Measurements from ENCODE around the gene PLPP3. TPM values are rescaled to one million over a fixed set of nuclear protein-coding genes. Genes with fewer than 3 reads are reported as not detected.

The PLPP3 gene
- total RNA-seq, 2 donors from 2014 or later, result not detected

DNA sequence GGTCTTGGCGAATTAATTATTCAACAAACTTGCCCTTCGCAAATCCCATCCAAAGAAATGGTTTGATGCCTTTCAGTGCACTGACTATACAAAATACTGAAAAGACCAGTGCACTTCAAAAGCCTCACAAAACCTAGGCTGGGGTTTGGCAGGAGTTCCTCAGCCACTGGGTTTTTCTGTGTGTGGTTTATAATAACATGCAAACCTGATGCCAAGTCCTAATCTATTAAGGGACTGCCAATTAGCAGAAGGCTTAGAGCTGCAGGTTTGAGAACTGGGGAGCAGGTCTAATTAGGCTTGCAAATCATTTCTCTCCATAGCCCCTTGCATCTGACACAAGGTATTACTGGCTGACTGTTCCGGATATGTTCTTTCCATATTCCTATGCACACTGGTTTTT, 27.7 kb downstream of the PLPP3 start:
- ATAC-seq (replicated peaks in 1 of 2) (no peak), DNase-seq (no peak)
- no peaks in the 10 kb centered on the region for H3K36me3 Mint-ChIP-seq (ENCODE audit: insufficient read depth in 2 of 2)
- H3K9me3 Mint-ChIP-seq, result no peaks in the 10 kb centered on the region
- H3K4me1 Mint-ChIP-seq (ENCODE audit: low read depth), result no peaks in the 10 kb centered on the region
- no peak overlapping the region for H3K4me3 Mint-ChIP-seq
- no peaks in the 10 kb centered on the region for H3K27me3 Mint-ChIP-seq (ENCODE audit: low read depth)
- no peak overlapping the region for H3K27ac Mint-ChIP-seq

DNA sequence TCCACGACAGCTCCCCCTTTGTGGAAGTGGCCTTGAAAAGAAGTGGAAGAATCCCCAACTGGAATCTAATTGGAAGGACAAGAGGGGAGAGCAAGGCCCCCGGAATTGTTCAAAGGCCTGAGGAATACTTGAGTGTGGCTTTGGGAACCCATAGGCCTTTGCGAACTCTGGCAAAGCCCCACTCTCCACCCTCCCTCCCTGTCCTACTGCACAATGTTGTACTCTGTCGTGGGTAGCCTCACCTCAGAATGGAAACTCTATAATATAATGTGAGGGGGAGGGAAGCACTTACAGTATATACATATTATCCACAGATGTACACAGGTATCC, 28.5 kb downstream of the PLPP3 start:
- Mint-ChIP-seq H3K9me3 (no peaks in the 10 kb centered on the region), H3K27ac (no peak overlapping the region), H3K4me1 (ENCODE audit: low read depth) (no peaks in the 10 kb centered on the region), H3K27me3 (ENCODE audit: low read depth) (no peaks in the 10 kb centered on the region), H3K36me3 (ENCODE audit: insufficient read depth in 2 of 2) (no peaks in the 10 kb centered on the region), H3K4me3 (no peak overlapping the region)
- ATAC-seq (replicated peaks in 1 of 2), result no peak
- no peak for DNase-seq

DNA sequence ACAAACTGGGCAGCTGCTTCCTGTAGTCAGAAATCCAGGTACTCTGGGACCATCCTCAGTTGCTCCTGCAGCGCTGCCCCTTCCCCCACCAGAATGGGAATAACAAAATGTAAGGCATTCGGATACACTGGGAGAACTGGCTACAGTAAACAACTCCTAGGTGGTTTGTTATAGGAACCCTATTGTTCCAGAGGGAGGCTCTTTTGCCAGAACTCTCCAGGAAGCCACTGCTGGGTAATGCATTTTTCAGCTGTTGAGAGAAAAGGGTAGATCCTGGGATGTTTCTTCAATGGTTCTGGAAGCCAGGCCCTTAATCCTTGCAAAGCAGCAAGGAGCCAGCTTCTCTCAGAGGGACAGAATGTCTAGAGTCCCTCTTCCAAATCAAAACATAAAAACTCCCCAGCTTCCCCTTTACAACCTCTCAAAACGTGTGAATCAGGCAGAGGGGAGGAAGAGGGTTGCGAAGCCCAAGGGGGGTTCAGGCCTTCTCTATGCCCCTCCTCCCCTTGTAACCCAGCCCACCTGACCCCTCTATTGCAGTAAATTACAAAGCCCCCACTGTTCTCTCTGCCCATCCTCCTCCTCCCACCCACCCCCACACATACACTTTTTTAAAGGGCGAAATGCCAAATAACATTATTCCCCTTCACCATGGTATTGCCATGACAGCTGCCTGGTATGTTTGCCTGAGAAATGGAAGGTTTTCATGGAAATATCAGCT, 29.1 kb downstream of the PLPP3 start:
- no peak overlapping the region for H3K27ac Mint-ChIP-seq
- H3K27me3 Mint-ChIP-seq (ENCODE audit: low read depth), result no peaks in the 10 kb centered on the region
- no peaks in the 10 kb centered on the region for H3K36me3 Mint-ChIP-seq (ENCODE audit: insufficient read depth in 2 of 2)
- H3K4me3 Mint-ChIP-seq, result no peak overlapping the region
- H3K9me3 Mint-ChIP-seq, result no peaks in the 10 kb centered on the region
- DNase-seq, result no peak
- ATAC-seq (replicated peaks in 1 of 2), result no peak
- H3K4me1 Mint-ChIP-seq (ENCODE audit: low read depth), result no peaks in the 10 kb centered on the region

DNA sequence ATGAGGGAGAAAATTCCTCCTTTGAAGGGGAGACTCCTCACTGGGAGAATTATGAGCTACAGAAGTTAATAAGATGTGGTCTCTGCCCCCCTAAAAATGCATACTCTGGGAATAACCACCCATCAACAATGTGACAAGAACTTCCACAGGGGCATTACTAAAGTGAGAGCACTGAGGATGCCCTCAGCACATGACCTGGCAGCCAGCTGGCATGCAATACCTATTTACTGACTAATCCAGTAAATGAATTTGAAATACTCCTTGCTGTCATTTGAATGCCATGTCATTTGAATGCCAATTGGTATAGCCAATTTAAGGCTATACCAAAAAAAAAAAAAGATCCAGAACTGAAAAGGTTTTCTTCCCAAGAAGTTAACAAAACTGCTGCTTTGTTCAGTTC, 30.8 kb downstream of the PLPP3 start:
- Mint-ChIP-seq H3K27me3 (ENCODE audit: low read depth) (no peaks in the 10 kb centered on the region), H3K4me3 (no peak overlapping the region), H3K27ac (no peak overlapping the region), H3K36me3 (ENCODE audit: insufficient read depth in 2 of 2) (no peaks in the 10 kb centered on the region), H3K9me3 (peaks cover 0 to 2% of the 10 kb centered on the region in 2 donors), H3K4me1 (ENCODE audit: low read depth) (no peaks in the 10 kb centered on the region)
- no peak for DNase-seq
- ATAC-seq (replicated peaks in 1 of 2), result no peak

DNA sequence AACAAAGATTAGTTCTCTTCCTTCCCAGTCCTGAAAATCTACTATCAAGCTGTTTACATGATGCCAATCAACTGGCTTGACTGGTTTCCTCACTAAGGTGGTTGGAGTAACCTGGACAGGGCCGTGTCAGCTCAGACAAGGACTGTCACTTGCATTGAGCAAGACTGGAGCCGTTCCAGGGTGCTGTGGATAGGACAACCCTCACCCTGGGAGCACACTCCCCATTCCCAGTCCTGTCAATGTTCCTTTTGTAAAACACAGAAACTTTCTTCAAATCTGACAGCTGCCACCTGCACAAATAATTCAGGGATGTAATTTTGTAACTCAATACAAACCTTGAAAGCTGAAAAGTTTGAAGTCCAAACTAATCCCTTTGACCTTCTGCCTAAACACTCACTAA, 31.4 kb downstream of the PLPP3 start:
- no peak overlapping the region for H3K4me3 Mint-ChIP-seq
- no peaks in the 10 kb centered on the region for H3K27me3 Mint-ChIP-seq (ENCODE audit: low read depth)
- H3K36me3 Mint-ChIP-seq (ENCODE audit: insufficient read depth in 2 of 2), result no peaks in the 10 kb centered on the region
- H3K9me3 Mint-ChIP-seq, result peaks cover 0 to 2% of the 10 kb centered on the region in 2 donors
- DNase-seq (no peak), ATAC-seq (replicated peaks in 1 of 2) (no peak)
- H3K27ac Mint-ChIP-seq, result no peak overlapping the region
- H3K4me1 Mint-ChIP-seq (ENCODE audit: low read depth), result no peaks in the 10 kb centered on the region

DNA sequence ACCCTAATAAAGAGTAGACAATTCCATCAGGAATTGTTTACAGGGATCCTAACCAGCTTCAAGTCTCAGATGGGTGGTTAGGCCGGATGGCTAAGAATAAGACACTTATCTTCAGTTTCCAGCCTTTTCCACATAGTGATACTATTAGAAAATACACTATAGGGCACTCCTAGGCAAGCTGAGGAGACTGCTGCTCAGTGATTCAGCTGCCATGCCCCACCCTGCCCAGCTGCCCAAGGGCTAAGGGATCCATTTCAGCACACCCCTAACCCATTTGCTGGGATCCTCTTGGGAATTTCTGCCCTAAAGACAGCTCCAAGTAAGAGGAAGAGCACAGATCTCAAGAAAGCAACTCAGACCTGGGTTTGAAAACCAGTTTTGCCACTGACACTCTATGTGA, 31.9 kb downstream of the PLPP3 start:
- H3K4me1 Mint-ChIP-seq (ENCODE audit: low read depth), result no peaks in the 10 kb centered on the region
- no peaks in the 10 kb centered on the region for H3K36me3 Mint-ChIP-seq (ENCODE audit: insufficient read depth in 2 of 2)
- no peak overlapping the region for H3K27ac Mint-ChIP-seq
- ATAC-seq (replicated peaks in 1 of 2), result no peak
- no peaks in the 10 kb centered on the region for H3K27me3 Mint-ChIP-seq (ENCODE audit: low read depth)
- no peak for DNase-seq
- peaks cover 0 to 2% of the 10 kb centered on the region in 2 donors for H3K9me3 Mint-ChIP-seq
- H3K4me3 Mint-ChIP-seq, result no peak overlapping the region

DNA sequence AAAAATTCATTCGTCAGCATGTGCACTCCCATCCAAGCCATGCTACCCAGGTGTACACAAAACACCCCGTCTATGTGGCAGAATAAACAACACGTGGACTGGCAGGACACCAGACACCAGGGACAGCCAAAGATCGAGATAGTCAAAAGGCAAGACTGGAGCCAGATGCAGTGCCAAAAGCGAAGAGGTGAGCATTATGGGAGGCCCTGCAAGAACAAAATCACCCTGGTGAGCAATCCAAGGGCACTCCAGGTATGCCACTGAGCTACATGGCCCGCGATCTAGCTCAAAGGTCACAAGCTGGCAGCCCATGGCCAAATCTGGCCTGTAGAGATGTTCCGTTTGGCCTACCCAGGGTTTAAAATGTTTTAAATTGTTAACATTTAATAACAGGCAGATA, 33.7 kb downstream of the PLPP3 start:
- no peak overlapping the region for H3K27ac Mint-ChIP-seq
- ATAC-seq (replicated peaks in 1 of 2) (no peak), DNase-seq (no peak)
- no peaks in the 10 kb centered on the region for H3K27me3 Mint-ChIP-seq (ENCODE audit: low read depth)
- peaks cover 0 to 2% of the 10 kb centered on the region in 2 donors for H3K9me3 Mint-ChIP-seq
- H3K4me1 Mint-ChIP-seq (ENCODE audit: low read depth), result no peaks in the 10 kb centered on the region
- H3K4me3 Mint-ChIP-seq, result no peak overlapping the region
- H3K36me3 Mint-ChIP-seq (ENCODE audit: insufficient read depth in 2 of 2), result no peaks in the 10 kb centered on the region

DNA sequence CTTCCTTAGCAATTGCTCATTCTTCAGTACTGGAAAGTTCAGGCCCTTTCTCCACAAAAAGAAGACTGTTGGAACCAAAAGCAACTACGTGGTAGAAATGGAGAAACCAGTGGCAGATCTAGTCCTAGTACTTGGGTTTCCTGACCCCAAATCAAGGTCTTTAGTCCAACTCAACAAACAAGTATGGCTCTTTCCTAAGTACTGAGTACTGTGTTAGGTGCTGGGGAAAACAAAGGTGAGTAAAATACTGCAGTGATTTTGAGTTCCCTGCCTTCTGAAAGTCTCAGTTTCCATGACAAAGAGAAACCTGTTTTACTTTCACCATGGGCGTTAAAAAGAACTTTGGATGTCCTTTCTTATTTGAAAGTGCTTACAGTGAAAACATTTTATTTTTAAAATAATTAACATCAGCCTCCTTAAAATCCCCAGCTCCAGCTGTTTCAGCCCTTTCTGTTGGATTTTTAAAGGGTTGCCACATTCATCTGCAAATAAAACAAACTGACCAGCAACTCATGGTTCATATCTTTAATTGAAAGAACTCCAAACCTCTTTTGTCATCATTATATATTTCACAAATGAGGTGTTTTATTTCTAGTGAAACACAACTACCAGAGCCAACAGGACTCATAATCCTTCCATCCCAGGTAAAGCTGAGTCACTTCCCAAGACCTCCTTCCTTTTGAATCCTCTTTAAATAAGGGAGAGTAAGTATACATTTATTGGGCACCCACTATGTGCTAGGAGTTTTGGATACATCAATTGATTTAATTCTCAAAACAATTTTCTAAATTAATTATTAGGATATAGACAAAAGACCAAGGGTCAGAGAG, 35.4 kb downstream of the PLPP3 start:
- H3K4me1 Mint-ChIP-seq (ENCODE audit: low read depth), result no peaks in the 10 kb centered on the region
- ATAC-seq (replicated peaks in 1 of 2), result no peak
- no peak overlapping the region for H3K27ac Mint-ChIP-seq
- no peak overlapping the region for H3K4me3 Mint-ChIP-seq
- DNase-seq, result no peak
- H3K9me3 Mint-ChIP-seq, result peaks cover 2% of the 10 kb centered on the region in 2 donors
- H3K27me3 Mint-ChIP-seq (ENCODE audit: low read depth), result no peaks in the 10 kb centered on the region
- no peaks in the 10 kb centered on the region for H3K36me3 Mint-ChIP-seq (ENCODE audit: insufficient read depth in 2 of 2)

DNA sequence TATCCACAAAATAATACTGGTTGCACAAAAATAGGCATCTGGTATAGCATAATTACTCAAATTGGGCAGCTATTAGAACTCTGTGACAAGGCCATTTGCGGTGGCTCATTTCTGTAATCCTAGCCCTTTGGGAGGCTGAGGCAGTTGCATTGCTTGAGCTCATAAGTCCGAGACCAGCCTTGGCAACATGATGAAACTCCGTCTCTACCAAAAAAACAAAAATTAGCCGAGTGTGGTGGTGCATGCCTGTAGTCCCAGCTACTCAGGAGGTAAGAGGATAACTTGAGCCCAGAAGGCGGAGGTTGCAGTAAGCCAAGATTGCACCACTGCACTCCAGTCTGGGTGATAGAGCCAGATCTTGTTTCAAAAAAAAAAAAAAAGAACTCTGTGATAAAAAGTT, 36.7 kb downstream of the PLPP3 start:
- Mint-ChIP-seq H3K4me1 (ENCODE audit: low read depth) (no peaks in the 10 kb centered on the region), H3K9me3 (peaks cover 2% of the 10 kb centered on the region in 2 donors), H3K27me3 (ENCODE audit: low read depth) (no peaks in the 10 kb centered on the region), H3K27ac (no peak overlapping the region), H3K4me3 (no peak overlapping the region), H3K36me3 (ENCODE audit: insufficient read depth in 2 of 2) (no peaks in the 10 kb centered on the region)
- DNase-seq, result no peak
- no peak for ATAC-seq (replicated peaks in 1 of 2)

DNA sequence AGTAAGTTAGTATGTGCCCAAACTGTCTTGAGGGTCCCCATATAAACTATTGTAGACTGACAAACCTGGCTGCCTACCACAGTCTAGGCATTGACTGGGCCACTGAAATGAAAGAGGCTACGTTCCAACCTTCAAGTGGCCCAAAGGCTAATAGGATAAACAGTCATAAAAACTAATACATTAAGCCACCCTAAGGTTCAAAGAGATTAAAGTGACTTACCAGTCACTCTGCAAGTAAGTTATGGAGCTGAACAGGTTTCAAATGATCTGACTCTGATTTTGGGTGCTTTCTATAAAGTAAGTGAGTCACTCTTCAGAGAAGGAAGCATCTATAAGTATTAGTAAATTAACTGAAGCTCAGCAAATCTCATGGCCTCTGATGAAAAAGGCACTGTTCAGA, 38.0 kb downstream of the PLPP3 start:
- Mint-ChIP-seq H3K36me3 (ENCODE audit: insufficient read depth in 2 of 2) (no peaks in the 10 kb centered on the region), H3K27me3 (ENCODE audit: low read depth) (no peaks in the 10 kb centered on the region), H3K4me3 (no peak overlapping the region), H3K9me3 (peaks cover 2% of the 10 kb centered on the region in 2 donors), H3K4me1 (ENCODE audit: low read depth) (no peaks in the 10 kb centered on the region), H3K27ac (no peak overlapping the region)
- DNase-seq, result no peak
- no peak for ATAC-seq (replicated peaks in 1 of 2)

DNA sequence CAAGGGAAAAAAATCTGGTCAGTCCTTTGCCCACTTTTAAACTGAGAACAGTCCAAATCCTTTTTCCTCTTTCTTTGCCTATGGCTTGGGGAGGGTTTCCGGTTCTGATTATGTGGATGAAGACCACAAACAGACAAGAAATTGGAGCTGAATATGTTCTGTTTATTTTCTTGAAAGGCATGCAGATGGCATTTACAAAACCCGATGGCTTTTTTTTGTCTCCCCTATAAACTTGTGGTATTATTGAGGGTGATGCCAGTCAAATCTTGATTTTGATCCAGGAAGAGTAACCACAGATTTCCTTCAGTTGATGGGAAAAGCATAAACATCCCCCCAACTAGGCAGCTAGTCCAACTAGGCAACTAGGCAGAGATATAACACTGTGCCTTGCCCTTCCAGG, 38.9 kb downstream of the PLPP3 start:
- DNase-seq (no peak), ATAC-seq (replicated peaks in 1 of 2) (no peak)
- Mint-ChIP-seq H3K9me3 (peaks cover 2% of the 10 kb centered on the region in 2 donors), H3K4me3 (no peak overlapping the region), H3K27ac (no peak overlapping the region), H3K36me3 (ENCODE audit: insufficient read depth in 2 of 2) (no peaks in the 10 kb centered on the region), H3K4me1 (ENCODE audit: low read depth) (no peaks in the 10 kb centered on the region), H3K27me3 (ENCODE audit: low read depth) (no peaks in the 10 kb centered on the region)

DNA sequence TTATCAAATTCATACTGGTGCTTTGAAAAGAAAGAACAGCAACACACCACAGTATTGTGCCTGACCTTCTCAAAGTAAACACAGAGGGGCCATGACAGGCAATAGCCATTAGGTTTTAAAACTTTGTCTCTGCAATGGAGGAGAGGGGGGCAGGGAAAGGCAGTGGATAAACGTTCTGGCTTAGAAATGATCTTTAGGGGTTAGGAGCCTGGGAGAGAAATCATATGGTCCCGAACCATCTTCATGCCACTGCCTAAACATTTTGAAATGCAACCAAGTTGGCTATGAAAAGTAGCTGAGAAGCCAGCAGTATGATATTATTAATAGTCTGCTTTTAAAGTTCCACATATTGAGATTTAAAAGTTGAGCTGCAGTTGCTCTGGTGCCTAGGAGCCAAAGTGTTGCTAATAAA, 39.8 kb downstream of the PLPP3 start:
- ATAC-seq (replicated peaks in 1 of 2) (no peak), DNase-seq (no peak)
- no peaks in the 10 kb centered on the region for H3K4me1 Mint-ChIP-seq (ENCODE audit: low read depth)
- peaks cover 0 to 2% of the 10 kb centered on the region in 2 donors for H3K9me3 Mint-ChIP-seq
- no peaks in the 10 kb centered on the region for H3K36me3 Mint-ChIP-seq (ENCODE audit: insufficient read depth in 2 of 2)
- no peaks in the 10 kb centered on the region for H3K27me3 Mint-ChIP-seq (ENCODE audit: low read depth)
- no peak overlapping the region for H3K27ac Mint-ChIP-seq
- no peak overlapping the region for H3K4me3 Mint-ChIP-seq

DNA sequence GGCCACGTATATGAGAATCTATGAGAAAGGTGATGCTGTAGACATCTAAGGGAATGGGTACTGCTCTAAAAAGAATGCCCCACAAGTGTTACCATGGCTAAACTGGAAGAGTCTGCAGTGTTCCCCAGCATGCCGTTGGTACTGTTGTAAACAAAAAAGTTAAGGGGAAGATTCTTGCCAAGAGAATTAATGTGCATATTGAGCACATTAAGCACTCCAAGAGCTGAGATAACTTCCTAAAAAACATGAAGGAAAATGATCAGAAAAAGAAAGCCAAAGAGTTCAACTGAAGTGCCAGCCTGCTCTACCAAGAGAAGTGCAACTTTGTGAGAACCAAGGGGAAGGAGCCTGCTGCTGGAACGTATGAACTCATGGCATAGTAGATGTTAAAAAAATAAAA, 40.8 kb downstream of the PLPP3 start:
- Mint-ChIP-seq H3K27ac (peak overlapping the region; percentile 39), H3K4me3 (no peak overlapping the region), H3K27me3 (ENCODE audit: low read depth) (no peaks in the 10 kb centered on the region), H3K36me3 (ENCODE audit: insufficient read depth in 2 of 2) (no peaks in the 10 kb centered on the region), H3K4me1 (ENCODE audit: low read depth) (no peaks in the 10 kb centered on the region), H3K9me3 (peaks cover 0 to 2% of the 10 kb centered on the region in 2 donors)
- DNase-seq (no peak), ATAC-seq (replicated peaks in 1 of 2) (no peak)

DNA sequence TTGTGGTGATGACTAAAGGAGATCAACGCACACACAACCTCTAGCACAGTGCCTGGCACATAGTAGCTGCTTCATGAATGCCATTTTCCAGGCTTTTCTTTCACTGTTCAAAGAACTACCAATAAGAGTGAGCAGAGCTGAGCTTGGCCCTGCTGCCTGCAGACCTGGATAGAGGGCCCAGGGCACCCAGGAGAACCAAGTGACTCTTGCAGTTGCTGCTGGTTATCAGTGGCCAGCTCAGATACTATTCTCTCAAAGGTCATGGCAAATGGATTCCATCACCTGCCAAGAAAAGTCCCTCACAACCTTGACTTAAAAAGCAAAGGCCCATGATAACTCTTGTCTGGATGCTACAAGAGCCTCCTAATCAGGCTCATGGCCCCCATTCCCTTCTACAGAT, 41.7 kb downstream of the PLPP3 start:
- H3K36me3 Mint-ChIP-seq (ENCODE audit: insufficient read depth in 2 of 2), result no peaks in the 10 kb centered on the region

More for the DNA sequence above, 41.7 kb downstream of the PLPP3 start:
- no peaks in the 10 kb centered on the region for H3K4me1 Mint-ChIP-seq (ENCODE audit: low read depth)
- no peak overlapping the region for H3K4me3 Mint-ChIP-seq
- peaks cover 0 to 2% of the 10 kb centered on the region in 2 donors for H3K9me3 Mint-ChIP-seq
- H3K27ac Mint-ChIP-seq, result no peak overlapping the region
- DNase-seq (no peak), ATAC-seq (replicated peaks in 1 of 2) (no peak)
- no peaks in the 10 kb centered on the region for H3K27me3 Mint-ChIP-seq (ENCODE audit: low read depth)
